GM19467 (cell line): ENCODE data around the gene SET.

Experiments used
- ATAC-seq: cut with Tn5 transposase; IDR thresholded peaks from one replicate; pipeline ENCODE4 v1.9.1; 2021; ENCODE audit warnings: mild to moderate bottlenecking, moderate library complexity; ENCODE audit not compliant: unreplicated experiment

The SET gene

GRCh38 chr9:128707446-128707845 is 18.4 kb downstream of the SET start:
- ATAC-seq, result no peak

GRCh38 chr9:128712451-128713410 is 23.7 kb downstream of the SET start:
- no peak for ATAC-seq

- ATAC-seq, result no peak
These were observed 24.4 kb downstream of the SET start for GRCh38 chr9:128713411-128713780.

- ATAC-seq, result no peak
These were observed 25.0 kb downstream of the SET start for GRCh38 chr9:128713941-128714573.

- ATAC-seq, result no peak
These were observed 25.8 kb downstream of the SET start for GRCh38 chr9:128714586-128715435.

GRCh38 chr9:128715436-128715750 is 26.4 kb downstream of the SET start:
- ATAC-seq, result no peak

- no peak for ATAC-seq
These were observed 27.7 kb downstream of the SET start for GRCh38 chr9:128716581-128717254.

GRCh38 chr9:128718047-128718446 is 29.0 kb downstream of the SET start:
- ATAC-seq, result no peak

GRCh38 chr9:128718475-128718874 is 29.5 kb downstream of the SET start:
- ATAC-seq, result no peak

GRCh38 chr9:128719919-128720605 is 31.0 kb downstream of the SET start:
- ATAC-seq, result no peak

- ATAC-seq, result no peak
These were observed 31.9 kb downstream of the SET start for GRCh38 chr9:128720841-128721486.

GRCh38 chr9:128721487-128722010 is 32.5 kb downstream of the SET start:
- ATAC-seq, result no peak

GRCh38 chr9:128722380-128723351 is 33.6 kb downstream of the SET start:
- ATAC-seq, result no peak

- ATAC-seq, result peak; percentile 1
These were observed 34.4 kb downstream of the SET start for GRCh38 chr9:128723352-128723865.

- ATAC-seq, result peak; percentile 95
These were observed 35.1 kb downstream of the SET start, which contains the start of gene ZDHHC12 for GRCh38 chr9:128723866-128724743. Gene ZDHHC12, minus strand, starts transcription at chr9:128724127. Its CDS starts 34 bp downstream, at chr9:128724093.

- ATAC-seq, result no peak
These were observed 35.8 kb downstream of the SET start for GRCh38 chr9:128724744-128725211.
